GM12878 (cell line): ENCODE results near the gene CBX7. TPM values are rescaled to one million over a fixed set of nuclear protein-coding genes. Genes with fewer than 3 reads are reported as not detected.
A peak's percentile ranks its signal among the peaks of the same experiment; 100 is the strongest.

ENCODE experiments used
- ATAC-seq: fragments of 200-7000 bp; cut with Tn5 transposase; 3 replicates; pipeline ENCODE4 v1.9.1; 2020; ENCODE audit warnings: mild to moderate bottlenecking, moderate library complexity
- BruUV-seq: library from RNA; stranded (reverse); fragments of 400-500 nt; replicated peaks from 2 replicates; lab custom pipeline; 2021; lab: Mats Ljungman, UMichigan
- CTCF ChIA-PET: fragments of 300-600 bp; sonication (Branson Sonifier 250); formaldehyde crosslinking; extraction: SDS; loops from one replicate; lab custom pipeline; 2021; ENCODE audit warnings: inconsistent platforms; lab: Yijun Ruan, JAX
- POLR2A ChIA-PET: fragments of 350-600 bp; formaldehyde crosslinking; extraction: SDS; loops from one replicate; lab custom pipeline; 2021; ENCODE audit warnings: inconsistent platforms; lab: Charles Lee
- RAD21 ChIA-PET: fragments of 300-600 bp; sonication (Branson Sonifier 250); formaldehyde crosslinking; loops from one replicate; lab custom pipeline; 2023; ENCODE audit warnings: antibody characterized with exemption; ENCODE audit not compliant: unreplicated experiment; lab: Charles Lee
- SMC1A ChIA-PET: fragments of 300-600 bp; sonication (Branson Sonifier 250); formaldehyde crosslinking; loops from one replicate; lab custom pipeline; 2023; ENCODE audit not compliant: unreplicated experiment, uncharacterized antibody; lab: Charles Lee
- DNase-seq: peaks from one replicate; pipeline ENCODE4 v3.0.0-alpha.2; 2011; ENCODE audit warnings: low read depth, low spot score
- FAIRE-seq: peaks from 3 replicates; lab custom pipeline; 2011; peaks lifted over from hg19 to GRCh38; lab: Jason Lieb, UNC
- H2AFZ ChIP-seq: 2 replicates; pipeline ENCODE4 v1.6.0; 2011; ENCODE audit warnings: low read depth, low read length, control low read depth; ENCODE audit not compliant: control insufficient read depth
- H3K27ac ChIP-seq: 2 replicates; pipeline ENCODE4 v1.5.1; 2011; ENCODE audit warnings: control low read depth; ENCODE audit not compliant: control insufficient read depth, insufficient read depth
- H3K27me3 ChIP-seq, 2 experiments: replicated peaks in 1 of 2; 2 replicates each; pipeline versions ENCODE4 v1.6.0 to v1.6.1; 2011; ENCODE audit warnings: low read length in 1 of 2; ENCODE audit not compliant: control insufficient read depth in 2 of 2, insufficient read depth in 2 of 2
- H3K36me3 ChIP-seq, 2 experiments: 2 replicates each; pipeline ENCODE4 v1.5.1; 2011; ENCODE audit warnings: low read length in 1 of 2; ENCODE audit not compliant: control insufficient read depth in 2 of 2, insufficient read depth in 2 of 2
- H3K4me1 ChIP-seq: 2 replicates; pipeline ENCODE4 v1.6.1; 2011; ENCODE audit warnings: mild to moderate bottlenecking, low read length, moderate library complexity, mixed read lengths; ENCODE audit not compliant: control insufficient read depth, insufficient read depth
- H3K4me2 ChIP-seq: 2 replicates; pipeline ENCODE4 v1.6.0; 2011; ENCODE audit warnings: control low read depth; ENCODE audit not compliant: control insufficient read depth, insufficient read depth
- H3K4me3 ChIP-seq: fragments of 200-600 bp; sonication (generic); 2 replicates; pipeline ENCODE4 v1.5.1; 2016
- H3K79me2 ChIP-seq: 2 replicates; pipeline ENCODE4 v1.6.0; 2011; ENCODE audit warnings: low read length; ENCODE audit not compliant: control insufficient read depth, insufficient read depth
- H3K9ac ChIP-seq: 2 replicates; pipeline ENCODE4 v1.8.0; 2011; ENCODE audit warnings: low read length, control low read depth, mixed read lengths; ENCODE audit not compliant: control insufficient read depth, insufficient read depth
- H3K9me3 ChIP-seq: replicated peaks from 3 replicates; pipeline ENCODE4 v1.5.1; 2011; ENCODE audit warnings: mild to moderate bottlenecking, low read length; ENCODE audit not compliant: control insufficient read depth, insufficient read depth
- H4K20me1 ChIP-seq: 2 replicates; pipeline ENCODE4 v1.6.0; 2011; ENCODE audit not compliant: control insufficient read depth, insufficient read depth
- BCLAF1 ChIP-seq: fragments of 450-650 bp; IDR thresholded peaks from 2 replicates; pipeline ENCODE4 v1.6.1; 2017; ENCODE audit warnings: antibody characterized with exemption, mild to moderate bottlenecking, moderate library complexity
- DPF2 ChIP-seq: fragments of 450-650 bp; IDR thresholded peaks from 2 replicates; pipeline ENCODE4 v1.6.1; 2017; ENCODE audit warnings: mild to moderate bottlenecking
- E4F1 ChIP-seq: fragments of 450-650 bp; IDR thresholded peaks from 2 replicates; pipeline ENCODE4 v1.6.1; 2018; ENCODE audit warnings: borderline replicate concordance, mild to moderate bottlenecking; ENCODE audit not compliant: partially characterized antibody
- ELK1 ChIP-seq: IDR thresholded peaks from 2 replicates; pipeline ENCODE4 v1.6.1; 2012; ENCODE audit warnings: low read depth, low read length, improper control_type of control experiment
- IKZF1 ChIP-seq: fragments of 450-650 bp; conservative IDR thresholded peaks from 2 replicates; pipeline ENCODE4 v1.6.1; 2017; ENCODE audit warnings: antibody characterized with exemption, mild to moderate bottlenecking
- IKZF2 ChIP-seq, 2 experiments: fragments of 450-650 bp; IDR thresholded peaks; 2 replicates each; pipeline ENCODE4 v1.6.1; 2017; ENCODE audit warnings: mild to moderate bottlenecking in 2 of 2, moderate library complexity in 2 of 2
- MTA2 ChIP-seq: fragments of 450-650 bp; IDR thresholded peaks from 2 replicates; pipeline ENCODE4 v1.6.1; 2016; ENCODE audit warnings: low read depth, mild to moderate bottlenecking, moderate library complexity
- TCF3 ChIP-seq: IDR thresholded peaks from 2 replicates; pipeline ENCODE4 v1.6.1; 2012; ENCODE audit warnings: low read depth, mild to moderate bottlenecking, low read length, borderline replicate concordance; ENCODE audit not compliant: insufficient read depth
- ZNF687 ChIP-seq: fragments of 450-650 bp; IDR thresholded peaks from 2 replicates; pipeline ENCODE4 v1.6.1; 2017; ENCODE audit warnings: mild to moderate bottlenecking, moderate library complexity
- WGBS: methylation state at CpG from one replicate; pipeline ENCODE4 v1.1.6; 2016; ENCODE audit warnings: low lambda C conversion rate; ENCODE audit not compliant: insufficient replicate concordance, insufficient coverage; ENCODE audit errors: missing lambda C conversion rate; 5-methylcytosine and 5-hydroxymethylcytosine counted together
- in situ Hi-C: fragments of 300-500 bp; cut with MboI; formaldehyde crosslinking; loops from 9 replicates; pipeline ENCODE4 v1.14.3; 2018; ENCODE audit warnings: mixed read lengths
- intact Hi-C: fragments of 100-400 bp; cut with micrococcal nuclease; formaldehyde crosslinking; loops from one replicate; pipeline ENCODE4 v1.14.2; 2022; ENCODE audit not compliant: unreplicated experiment
- polyA plus RNA-seq, 11 experiments: library from polyadenylated mRNA; depleted of rRNA in 4 of 11; unstranded in 6 of 11; stranded (reverse) in 5 of 11; fragments of >200 nt; fragmentation: Nextera tagmentation in 4 of 11; fragmentation: Illumina TruSeq in 1 of 11; extraction: Ambion mirVana in 4 of 11; extraction: Trizol in 1 of 11; gene quantifications; 1 replicate in 1 of 11; 2 replicates in 10 of 11; pipeline versions ENCODE4 v1.2.1 to v1.2.3, GENCODE V29; 2011 to 2016; ENCODE audit warnings: inconsistent platforms in 2 of 11, missing spikeins in 2 of 11, low read depth in 1 of 11
- total RNA-seq, 4 experiments: library from RNA; depleted of rRNA in 3 of 4; stranded (reverse); fragments of >200 nt in 3 of 4; fragmentation: Illumina TruSeq in 1 of 4; extraction: Trizol in 1 of 4; gene quantifications; 2 replicates each; pipeline versions ENCODE4 v1.2.1 to v1.2.3, GENCODE V29; 2013 to 2021

The CBX7 gene
- total and polyA plus RNA-seq, 10 of the 15 experiments (the other 5 are each of a cell fraction or from before 2014, with no cell fraction given): 0.18 to 17.2 (median 5.6) TPM

GRCh38 chr22:39110631-39111561, 41.6 kb downstream of the CBX7 start:
- Histone ChIP-seq H3K9me3 (no peaks in the 10 kb centered on the region), H3K36me3 (no peaks in the 10 kb centered on the region), H3K4me1 (peaks cover 27% of the 10 kb centered on the region), H3K27ac (no peak overlapping the region), H3K79me2 (no peaks in the 10 kb centered on the region), H4K20me1 (no peaks in the 10 kb centered on the region), H2AFZ (no peak overlapping the region), H3K9ac (no peak overlapping the region), H3K27me3 (no peaks in the 10 kb centered on the region), H3K4me3 (no peak overlapping the region), H3K4me2 (no peak overlapping the region)
- BruUV-seq: no TSS peak
- 74% methylated on average over 15 of the region's 15 CpGs for WGBS
- FAIRE-seq: no peak
- ChIA-PET CTCF (interaction anchor here (0.8 to 1.5 kb wide), 4 partner anchors 10 to 39 kb away, joined by 3 to 5 read pairs (median 4); no protein-coding TSS in a partner anchor), SMC1A (interaction anchor here (1.0 to 7.0 kb wide), 3 partner anchors 11 to 35 kb away, joined by 3 to 126 read pairs (median 3); partner anchors contain the start of gene APOBEC3H), POLR2A (interaction anchor here (4.8 kb wide), 1 partner anchor 12 kb away, joined by 31 read pairs; no protein-coding TSS in a partner anchor), RAD21 (interaction anchor here (0.8 to 3.5 kb wide), 2 partner anchors 11 to 29 kb away, joined by 3 to 30 read pairs; partner anchors contain the start of gene APOBEC3H)
- intact Hi-C loops (no loop called here), in situ Hi-C loops (no loop called here)
- DNase-seq: no peak
- ATAC-seq: no peak; the same call in 2 of the 3 replicates
- no peak for TF ChIP-seq MTA2
- TF ChIP-seq ZNF687: peak; percentile 74
- TF ChIP-seq ELK1: no peak
- no peak for TF ChIP-seq BCLAF1
- TF ChIP-seq E4F1: no peak
- peak; percentile 57 for TF ChIP-seq IKZF1
- 0 out of 2 replicates have a peak, but pooled peaks have one; percentile 58 for TF ChIP-seq DPF2
- TF ChIP-seq TCF3: no peak
- TF ChIP-seq IKZF2 (IDR thresholded peaks at IDR 0.05): peak; percentile 49 to 56; a peak in 3 of 4 replicates
